Measurements from ENCODE around the gene IFITM10. TPM values are rescaled to one million over a fixed set of nuclear protein-coding genes. Genes with fewer than 3 reads are reported as not detected.

The IFITM10 gene
- total and polyA plus RNA-seq, 10 of the 15 experiments (the other 5 are each of a cell fraction or from before 2014, with no cell fraction given) = 0.04 to 0.27 TPM; not detected in 8

- TF ChIP-seq CTCF (IDR thresholded peaks at IDR 0.05 in 2 of 3, conservative IDR thresholded peaks at IDR 0.05 in 1 of 3; ENCODE audit: control insufficient read depth in 2 of 3, extremely low read depth in 1 of 3, insufficient read depth in 1 of 3, low read depth in 3 of 3, low read length in 3 of 3) = no peak
- no peak for TF ChIP-seq BMI1 (IDR thresholded peaks at IDR 0.05; ENCODE audit: borderline replicate concordance)
- TF ChIP-seq IKZF2 (IDR thresholded peaks at IDR 0.05) = no peak
- no peak for TF ChIP-seq STAT3 (IDR thresholded peaks at IDR 0.05; ENCODE audit: low read depth, low read length)
- no peak for TF ChIP-seq TAF1 (IDR thresholded peaks at IDR 0.05; ENCODE audit: borderline replicate concordance, low read depth, low read length)
- TF ChIP-seq EGR1 (IDR thresholded peaks at IDR 0.05; ENCODE audit: borderline replicate concordance in 1 of 2, low read depth in 2 of 2, low read length in 2 of 2) = no peak
- no peak for TF ChIP-seq RAD21 (IDR thresholded peaks at IDR 0.05; ENCODE audit: insufficient read depth, low read depth, low read length)
Measured at GRCh38 chr11:1766719-1767398, 16.5 kb upstream of the IFITM10 start (continued).

- Histone ChIP-seq H3K79me2 (ENCODE audit: control insufficient read depth, insufficient read depth, low read length) (peaks cover 2% of the 10 kb centered on the region), H3K27ac (ENCODE audit: control insufficient read depth, insufficient read depth) (no peak overlapping the region), H3K4me2 (ENCODE audit: control insufficient read depth, insufficient read depth) (no peak overlapping the region), H3K4me3 (no peak overlapping the region), H3K9ac (ENCODE audit: control insufficient read depth, insufficient read depth, low read length) (no peak overlapping the region), H3K9me3 (replicated peaks; ENCODE audit: control insufficient read depth, insufficient read depth, low read length) (no peaks in the 10 kb centered on the region), H3K36me3 (ENCODE audit: control insufficient read depth in 2 of 2, insufficient read depth in 2 of 2, low read length in 1 of 2) (no peaks in the 10 kb centered on the region), H2AFZ (ENCODE audit: control insufficient read depth, low read depth, low read length) (no peak overlapping the region), H4K20me1 (ENCODE audit: control insufficient read depth, insufficient read depth) (no peaks in the 10 kb centered on the region; the same call in 1 of the 2 replicates), H3K27me3 (replicated peaks in 1 of 2; ENCODE audit: control insufficient read depth in 2 of 2, insufficient read depth in 2 of 2, low read length in 1 of 2) (no peaks in the 10 kb centered on the region), H3K4me1 (ENCODE audit: control insufficient read depth, insufficient read depth, low read length) (peaks cover 16% of the 10 kb centered on the region)
- SMC1A ChIA-PET (ENCODE audit: uncharacterized antibody, unreplicated experiment) = no interaction called here
- intact Hi-C loops (cut with micrococcal nuclease; ENCODE audit: unreplicated experiment) = no loop called here
- DNase-seq (ENCODE audit: low read depth, low spot score) (no peak), FAIRE-seq (no peak), ATAC-seq (no peak)
- WGBS (ENCODE audit: insufficient coverage, insufficient replicate concordance, low lambda C conversion rate, missing lambda C conversion rate) = 77% methylated on average over 28 of the region's 28 CpGs
- in situ Hi-C loops (cut with MboI) = no loop called here
- POLR2A ChIA-PET = no interaction called here
- CTCF ChIA-PET = interaction anchor here (0.7 to 1.2 kb wide), 3 partner anchors 15 to 114 kb away, joined by 3 to 4 read pairs (median 4); no protein-coding TSS in a partner anchor
- RAD21 ChIA-PET (ENCODE audit: unreplicated experiment) = no interaction called here
- no TSS peak for BruUV-seq (replicated peaks)
- TF ChIP-seq CTCF (IDR thresholded peaks at IDR 0.05 in 2 of 3, conservative IDR thresholded peaks at IDR 0.05 in 1 of 3; ENCODE audit: control insufficient read depth in 2 of 3, extremely low read depth in 1 of 3, insufficient read depth in 1 of 3, low read depth in 3 of 3, low read length in 3 of 3) = no peak
- TF ChIP-seq ATF3 (IDR thresholded peaks at IDR 0.05; ENCODE audit: borderline replicate concordance, extremely low read depth, low read depth, low read length) = no peak
- TF ChIP-seq TAF1 (IDR thresholded peaks at IDR 0.05; ENCODE audit: borderline replicate concordance, low read depth, low read length) = no peak
- no peak for TF ChIP-seq PRDM15 (CRISPR knock-in tag; IDR thresholded peaks at IDR 0.05)
- no peak for TF ChIP-seq TCF7 (IDR thresholded peaks at IDR 0.05; ENCODE audit: borderline replicate concordance)
Measured at GRCh38 chr11:1765871-1766718, 15.7 kb upstream of the IFITM10 start.

All from GM12878 (cell line).